OCI-LY7 (cell line): ENCODE results near the gene HLA-F. TPM values are rescaled to one million over a fixed set of nuclear protein-coding genes. Genes with fewer than 3 reads are reported as not detected.

Experiments used
- BruUV-seq: library from RNA; stranded (reverse); fragments of 400-500 nt; replicated peaks from 2 replicates; lab custom pipeline; 2021; lab: Mats Ljungman, UMichigan
- CTCF ChIA-PET: fragments of 300-600 bp; sonication (Branson Sonifier 250); formaldehyde crosslinking; loops from one replicate; lab custom pipeline; 2022; ENCODE audit warnings: antibody characterized with exemption; ENCODE audit not compliant: unreplicated experiment; lab: Charles Lee
- POLR2A ChIA-PET: fragments of 300-600 bp; sonication (Branson Sonifier 250); formaldehyde crosslinking; loops from one replicate; lab custom pipeline; 2022; ENCODE audit warnings: antibody characterized with exemption; lab: Charles Lee
- DNase-seq: peaks from one replicate; pipeline ENCODE4 v3.0.0-alpha.2; 2015; ENCODE audit warnings: low spot score
- H2AFZ ChIP-seq: fragments of 200-600 bp; sonication (generic), shearing (Covaris generic); 2 replicates; pipeline ENCODE4 v1.6.1; 2014; ENCODE audit warnings: mild to moderate bottlenecking, antibody characterized with exemption, low read length, moderate library complexity
- H3K27ac ChIP-seq: fragments of 200-600 bp; sonication (generic); 2 replicates; pipeline ENCODE4 v1.5.1; 2014; ENCODE audit warnings: mixed run types, low read depth, mild to moderate bottlenecking, moderate library complexity, low read length, inconsistent platforms; ENCODE audit not compliant: poor library complexity, severe bottlenecking
- H3K36me3 ChIP-seq: fragments of 200-600 bp; sonication (generic); 2 replicates; pipeline ENCODE4 v1.6.1; 2014; ENCODE audit warnings: mild to moderate bottlenecking, antibody characterized with exemption, low read length, moderate library complexity, mixed read lengths; ENCODE audit not compliant: insufficient read depth
- H3K4me1 ChIP-seq: fragments of 200-600 bp; sonication (generic); 2 replicates; pipeline ENCODE4 v1.5.1; 2014; ENCODE audit warnings: mild to moderate bottlenecking, low read length; ENCODE audit not compliant: insufficient read depth, poor library complexity, severe bottlenecking
- H3K4me2 ChIP-seq: fragments of 200-600 bp; sonication (generic); 2 replicates; pipeline ENCODE4 v1.6.1; 2014; ENCODE audit warnings: mild to moderate bottlenecking, low read length
- H3K4me3 ChIP-seq: fragments of 200-600 bp; sonication (generic); 2 replicates; pipeline ENCODE4 v1.5.1; 2014; ENCODE audit warnings: mild to moderate bottlenecking, low read depth, low read length; ENCODE audit not compliant: poor library complexity, severe bottlenecking
- H3K79me2 ChIP-seq: fragments of 200-600 bp; sonication (generic); 2 replicates; pipeline ENCODE4 v1.6.1; 2016; ENCODE audit warnings: low read depth, mild to moderate bottlenecking, low read length, moderate library complexity, mixed read lengths; ENCODE audit not compliant: insufficient read depth
- H3K9me2 ChIP-seq: fragments of 200-600 bp; sonication (generic); 2 replicates; pipeline ENCODE4 v1.6.1; 2016; ENCODE audit warnings: mild to moderate bottlenecking, low read length, mixed read lengths; ENCODE audit not compliant: insufficient read depth
- H3K9me3 ChIP-seq: fragments of 200-600 bp; sonication (generic); 2 replicates; pipeline ENCODE4 v1.6.1; 2014; ENCODE audit warnings: mild to moderate bottlenecking, mixed run types, low read length, mixed read lengths
- H4K20me1 ChIP-seq: fragments of 200-600 bp; sonication (generic); 2 replicates; pipeline ENCODE4 v1.6.1; 2014; ENCODE audit warnings: mild to moderate bottlenecking, antibody characterized with exemption, low read length, moderate library complexity, mixed read lengths; ENCODE audit not compliant: insufficient read depth
- CTCF ChIP-seq: fragments of 200-600 bp; sonication (generic); conservative IDR thresholded peaks from 2 replicates; pipeline ENCODE4 v1.5.1; 2014; ENCODE audit warnings: mild to moderate bottlenecking, antibody characterized with exemption, low read length, moderate library complexity, mixed read lengths
- EZH2phosphoT487 ChIP-seq: fragments of 200-600 bp; sonication (generic); IDR thresholded peaks from 2 replicates; pipeline ENCODE4 v1.6.1; 2018; ENCODE audit warnings: low read depth, borderline replicate concordance, mild to moderate bottlenecking, mixed run types, antibody characterized with exemption, low read length, moderate library complexity, mixed read lengths
- intact Hi-C: fragments of 100-400 bp; cut with micrococcal nuclease; formaldehyde crosslinking; loops from one replicate; pipeline ENCODE4 v1.10.0; 2022; ENCODE audit not compliant: unreplicated experiment
- total RNA-seq, 2 experiments: library from RNA; depleted of rRNA in 1 of 2; stranded (reverse); fragments of >200 nt in 1 of 2; shearing (Covaris generic) in 1 of 2; gene quantifications; 2 replicates each; pipeline ENCODE4 v1.2.3, GENCODE V29; 2014 to 2022

Gene HLA-F
- total RNA-seq, 2 experiments from 2014 or later: 56.0 to 83.2 TPM

GRCh38 chr6:29676981-29677601 is 46.1 kb upstream of the HLA-F start:
- intact Hi-C loops: no loop called here
- Histone ChIP-seq H3K9me3 (no peaks in the 10 kb centered on the region), H3K4me2 (no peak overlapping the region), H3K4me3 (no peak overlapping the region), H3K4me1 (no peaks in the 10 kb centered on the region), H3K79me2 (no peaks in the 10 kb centered on the region), H3K36me3 (no peaks in the 10 kb centered on the region), H4K20me1 (no peaks in the 10 kb centered on the region), H2AFZ (no peak overlapping the region), H3K9me2 (no peaks in the 10 kb centered on the region), H3K27ac (no peak overlapping the region)
- POLR2A ChIA-PET: interaction anchor here (0.6 to 1.1 kb wide), 3 partner anchors 10 to 137 kb away, joined by 3 to 4 read pairs (median 4); no protein-coding TSS in a partner anchor
- CTCF ChIA-PET: no interaction called here
- no peak for DNase-seq
- TF ChIP-seq EZH2phosphoT487 (no peak), CTCF (no peak)
- BruUV-seq: no TSS peak

- POLR2A ChIA-PET: no interaction called here
- intact Hi-C loops: no loop called here
Observed at GRCh38 chr6:29678114-29678513, 45.1 kb upstream of the HLA-F start.

More at GRCh38 chr6:29678114-29678513, 45.1 kb upstream of the HLA-F start:
- Histone ChIP-seq H4K20me1 (no peaks in the 10 kb centered on the region), H3K36me3 (no peaks in the 10 kb centered on the region), H3K4me3 (no peak overlapping the region), H3K9me3 (no peaks in the 10 kb centered on the region), H3K9me2 (no peaks in the 10 kb centered on the region), H3K4me2 (no peak overlapping the region), H2AFZ (no peak overlapping the region), H3K4me1 (no peaks in the 10 kb centered on the region), H3K27ac (no peak overlapping the region), H3K79me2 (no peaks in the 10 kb centered on the region)
- TF ChIP-seq EZH2phosphoT487 (no peak), CTCF (no peak)
- CTCF ChIA-PET: no interaction called here
- no peak for DNase-seq
- no TSS peak for BruUV-seq
